Measurements from ENCODE around the gene FBH1.

The FBH1 gene

GRCh38 chr10:5892007-5892406 is 2.0 kb downstream of the FBH1 start:
- peaks cover 39% of the 10 kb centered on the region for H4K20me1 ChIP-seq (ENCODE audit: insufficient read depth, low read length)
- H3K4me2 ChIP-seq (ENCODE audit: insufficient read depth, low read length): peak overlapping the region; percentile 91
- no peak for TF ChIP-seq CTCF (IDR thresholded peaks at IDR 0.05; ENCODE audit: borderline replicate concordance, extremely low read depth, low read length, poor library complexity, severe bottlenecking)
- no peak for TF ChIP-seq EZH2 (IDR thresholded peaks at IDR 0.05; ENCODE audit: borderline replicate concordance, low read depth, low read length, severe bottlenecking)
- ATAC-seq (ENCODE audit: insufficient read depth, low read depth) (no peak), DNase-seq (no peak)
- H2AFZ ChIP-seq (ENCODE audit: low read depth, low read length): no peak overlapping the region
- peak overlapping the region; percentile 87; the same call in 1 of the 2 replicates for H3K9ac ChIP-seq (ENCODE audit: low read depth, low read length)
- peaks cover under 1% of the 10 kb centered on the region for H3K9me3 ChIP-seq (ENCODE audit: insufficient read depth, low read length, severe bottlenecking)
- no peaks in the 10 kb centered on the region for H3K27me3 ChIP-seq (ENCODE audit: insufficient read depth, low read length, poor library complexity)
- no peak overlapping the region for H3K4me3 ChIP-seq (ENCODE audit: low read depth in 1 of 2, low read length in 2 of 2)
- H3K36me3 ChIP-seq (ENCODE audit: insufficient read depth, low read length): peaks cover 45% of the 10 kb centered on the region
- no peak overlapping the region for H3K27ac ChIP-seq (ENCODE audit: low read length)
- H3K79me2 ChIP-seq (ENCODE audit: insufficient read depth, low read length): peaks cover 77% of the 10 kb centered on the region
- H3K4me1 ChIP-seq (ENCODE audit: insufficient read depth, low read length): peaks cover 40% of the 10 kb centered on the region

- Histone ChIP-seq H3K4me1 (ENCODE audit: insufficient read depth, low read length) (peaks cover 32% of the 10 kb centered on the region), H3K36me3 (ENCODE audit: insufficient read depth, low read length) (peaks cover 46% of the 10 kb centered on the region)
Measured at GRCh38 chr10:5893321-5893720, 3.3 kb downstream of the FBH1 start.

GRCh38 chr10:5894403-5894802 is 4.4 kb downstream of the FBH1 start:
- DNase-seq (no peak), ATAC-seq (ENCODE audit: insufficient read depth, low read depth) (no peak)
- Histone ChIP-seq H3K4me1 (ENCODE audit: insufficient read depth, low read length) (peaks cover 24% of the 10 kb centered on the region), H3K79me2 (ENCODE audit: insufficient read depth, low read length) (peaks cover 76% of the 10 kb centered on the region), H3K4me2 (ENCODE audit: insufficient read depth, low read length) (no peak overlapping the region), H3K9ac (ENCODE audit: low read depth, low read length) (no peak overlapping the region), H3K27me3 (ENCODE audit: insufficient read depth, low read length, poor library complexity) (no peaks in the 10 kb centered on the region), H2AFZ (ENCODE audit: low read depth, low read length) (no peak overlapping the region), H4K20me1 (ENCODE audit: insufficient read depth, low read length) (peaks cover 26% of the 10 kb centered on the region; the same call in 1 of the 2 replicates), H3K9me3 (ENCODE audit: insufficient read depth, low read length, severe bottlenecking) (peaks cover 6% of the 10 kb centered on the region), H3K4me3 (ENCODE audit: low read depth in 1 of 2, low read length in 2 of 2) (no peak overlapping the region), H3K27ac (ENCODE audit: low read length) (no peak overlapping the region), H3K36me3 (ENCODE audit: insufficient read depth, low read length) (peaks cover 46% of the 10 kb centered on the region)
- TF ChIP-seq EZH2 (IDR thresholded peaks at IDR 0.05; ENCODE audit: borderline replicate concordance, low read depth, low read length, severe bottlenecking) (no peak), CTCF (IDR thresholded peaks at IDR 0.05; ENCODE audit: borderline replicate concordance, extremely low read depth, low read length, poor library complexity, severe bottlenecking) (no peak)

More at GRCh38 chr10:5893321-5893720, 3.3 kb downstream of the FBH1 start:
- no peak for DNase-seq
- Histone ChIP-seq H3K27ac (ENCODE audit: low read length) (no peak overlapping the region), H2AFZ (ENCODE audit: low read depth, low read length) (no peak overlapping the region), H3K27me3 (ENCODE audit: insufficient read depth, low read length, poor library complexity) (no peaks in the 10 kb centered on the region), H4K20me1 (ENCODE audit: insufficient read depth, low read length) (peaks cover 32% of the 10 kb centered on the region; the same call in 1 of the 2 replicates), H3K9me3 (ENCODE audit: insufficient read depth, low read length, severe bottlenecking) (peaks cover 6% of the 10 kb centered on the region), H3K4me3 (ENCODE audit: low read depth in 1 of 2, low read length in 2 of 2) (no peak overlapping the region), H3K4me2 (ENCODE audit: insufficient read depth, low read length) (no peak overlapping the region), H3K79me2 (ENCODE audit: insufficient read depth, low read length) (peaks cover 79% of the 10 kb centered on the region), H3K9ac (ENCODE audit: low read depth, low read length) (no peak overlapping the region)
- no peak for TF ChIP-seq CTCF (IDR thresholded peaks at IDR 0.05; ENCODE audit: borderline replicate concordance, extremely low read depth, low read length, poor library complexity, severe bottlenecking)
- no peak for TF ChIP-seq EZH2 (IDR thresholded peaks at IDR 0.05; ENCODE audit: borderline replicate concordance, low read depth, low read length, severe bottlenecking)
- no peak for ATAC-seq (ENCODE audit: insufficient read depth, low read depth)

Measured in DND-41 (cell line).